ENCODE measurements around the gene RAB27A. TPM values are rescaled to one million over a fixed set of nuclear protein-coding genes. Genes with fewer than 3 reads are reported as not detected.

RAB27A gene
- total and polyA plus RNA-seq, 9 of the 15 experiments (the other 6 are each of a cell fraction or from before 2014, with no cell fraction given), result 31.5 to 171 (median 80.4) TPM

GRCh38 chr15:55186331-55186730 is 103.3 kb downstream of the RAB27A start:
- H3K9me1 ChIP-seq (ENCODE audit: control insufficient read depth, insufficient read depth, low read length), result no peaks in the 10 kb centered on the region
- no peaks in the 10 kb centered on the region for H3K27me3 ChIP-seq (ENCODE audit: control insufficient read depth in 2 of 2, insufficient read depth in 2 of 2, low read length in 2 of 2)
- H3K4me1 ChIP-seq (replicated peaks in 1 of 2; ENCODE audit: control insufficient read depth in 2 of 2, insufficient read depth in 2 of 2, low read length in 2 of 2), result no peaks in the 10 kb centered on the region
- no peak overlapping the region for H3K27ac ChIP-seq (ENCODE audit: extremely low read depth, low read depth, low read length)
- POLR2A ChIA-PET, result interaction anchor here (1.5 kb wide), 1 partner anchor 10 kb away, joined by 4 read pairs; the partner anchor contains the start of gene RSL24D1
- 61% methylated on average over 1 of the region's 1 CpG for WGBS (ENCODE audit: insufficient coverage, low coverage, missing lambda C conversion rate)
- no TSS peak for BruUV-seq (replicated peaks)
- no peak for DNase-seq (ENCODE audit: extremely low read depth in 1 of 4, low spot score in 3 of 4)
- no peak for ATAC-seq
- H3K36me3 ChIP-seq (ENCODE audit: control insufficient read depth, insufficient read depth, low read length), result peaks cover 97% of the 10 kb centered on the region
- no peak for FAIRE-seq
- no peaks in the 10 kb centered on the region; the same call in 1 of the 2 replicates for H4K20me1 ChIP-seq (replicated peaks; ENCODE audit: control insufficient read depth, insufficient read depth, low read length)
- no peak overlapping the region for H3K4me2 ChIP-seq (ENCODE audit: insufficient read depth, low read length)
- H3K9me3 ChIP-seq (replicated peaks; ENCODE audit: control insufficient read depth, insufficient read depth, low read depth, low read length), result no peaks in the 10 kb centered on the region
- H2AFZ ChIP-seq (ENCODE audit: low read depth, low read length), result no peak overlapping the region
- peaks cover 72% of the 10 kb centered on the region for H3K79me2 ChIP-seq (ENCODE audit: control insufficient read depth, insufficient read depth, low read length)
- intact Hi-C loops (cut with micrococcal nuclease), result no loop called here
- H3K4me3 ChIP-seq, result no peak overlapping the region
- TF ChIP-seq ZNF778 (CRISPR knock-in tag; IDR thresholded peaks at IDR 0.05) (no peak), SPI1 (IDR thresholded peaks at IDR 0.05; ENCODE audit: borderline replicate concordance, low read depth, low read length) (no peak), KAT2B (IDR thresholded peaks at IDR 0.05; ENCODE audit: low read depth, low read length) (no peak)
- no peak overlapping the region for H3K9ac ChIP-seq (ENCODE audit: insufficient read depth in 1 of 2, low read depth in 2 of 2, low read length in 2 of 2)
- CTCF ChIA-PET (ENCODE audit: low intra/inter-chr PET ratio), result no interaction called here
- in situ Hi-C loops (cut with MboI), result no loop called here

- H2AFZ ChIP-seq (ENCODE audit: low read depth, low read length), result no peak overlapping the region
- no TSS peak for BruUV-seq (replicated peaks)
- FAIRE-seq (no peak), DNase-seq (ENCODE audit: extremely low read depth in 1 of 4, low spot score in 3 of 4) (no peak), ATAC-seq (no peak)
- H3K9me3 ChIP-seq (replicated peaks; ENCODE audit: control insufficient read depth, insufficient read depth, low read depth, low read length), result no peaks in the 10 kb centered on the region
- no peaks in the 10 kb centered on the region for H3K27me3 ChIP-seq (ENCODE audit: control insufficient read depth in 2 of 2, insufficient read depth in 2 of 2, low read length in 2 of 2)
- peaks cover 98% of the 10 kb centered on the region for H3K36me3 ChIP-seq (ENCODE audit: control insufficient read depth, insufficient read depth, low read length)
- no peak overlapping the region for H3K9ac ChIP-seq (ENCODE audit: insufficient read depth in 1 of 2, low read depth in 2 of 2, low read length in 2 of 2)
- no peaks in the 10 kb centered on the region for H3K4me1 ChIP-seq (replicated peaks in 1 of 2; ENCODE audit: control insufficient read depth in 2 of 2, insufficient read depth in 2 of 2, low read length in 2 of 2)
- WGBS (ENCODE audit: insufficient coverage, low coverage, missing lambda C conversion rate), result 96% methylated on average over 2 of the region's 2 CpGs
- H3K79me2 ChIP-seq (ENCODE audit: control insufficient read depth, insufficient read depth, low read length), result peaks cover 49% of the 10 kb centered on the region
- no peak overlapping the region for H3K4me2 ChIP-seq (ENCODE audit: insufficient read depth, low read length)
- no peak overlapping the region for H3K4me3 ChIP-seq
- ChIA-PET CTCF (ENCODE audit: low intra/inter-chr PET ratio) (no interaction called here), POLR2A (interaction anchor here (0.8 to 1.7 kb wide), 2 partner anchors 13 to 18 kb away, joined by 3 to 9 read pairs; partner anchors contain the start of gene RSL24D1)
- no peaks in the 10 kb centered on the region; the same call in 1 of the 2 replicates for H4K20me1 ChIP-seq (replicated peaks; ENCODE audit: control insufficient read depth, insufficient read depth, low read length)
- TF ChIP-seq CBX2 (IDR thresholded peaks at IDR 0.05; ENCODE audit: insufficient read depth, low read length, poor library complexity, severe bottlenecking) (no peak), FOXP1 (CRISPR knock-in tag; IDR thresholded peaks at IDR 0.05) (no peak), GABPA (tag; conservative IDR thresholded peaks at IDR 0.05; ENCODE audit: low read depth) (no peak), DLX4 (CRISPR knock-in tag; IDR thresholded peaks at IDR 0.05) (no peak), HMBOX1 (IDR thresholded peaks at IDR 0.05) (no peak), ZNF232 (CRISPR knock-in tag; IDR thresholded peaks at IDR 0.05) (no peak), ZNF165 (CRISPR knock-in tag; IDR thresholded peaks at IDR 0.05; ENCODE audit: borderline replicate concordance) (no peak), MECOM (CRISPR knock-in tag; IDR thresholded peaks at IDR 0.05) (no peak), MAFK (IDR thresholded peaks at IDR 0.05; ENCODE audit: low read length) (no peak), HMGN3 (IDR thresholded peaks at IDR 0.05; ENCODE audit: borderline replicate concordance, extremely low read depth, insufficient read length, low read depth, low read length) (no peak), ZNF655 (CRISPR knock-in tag; IDR thresholded peaks at IDR 0.05) (no peak)
- H3K27ac ChIP-seq (ENCODE audit: extremely low read depth, low read depth, low read length), result no peak overlapping the region
- H3K9me1 ChIP-seq (ENCODE audit: control insufficient read depth, insufficient read depth, low read length), result no peaks in the 10 kb centered on the region
- intact Hi-C loops (cut with micrococcal nuclease) (no loop called here), in situ Hi-C loops (cut with MboI) (no loop called here)
These were observed 105.9 kb downstream of the RAB27A start for GRCh38 chr15:55183679-55184078.
